H9 (cell line): Measurements from ENCODE around the gene C5orf46. TPM values are rescaled to one million over a fixed set of nuclear protein-coding genes. Genes with fewer than 3 reads are reported as not detected.
A peak's percentile ranks its signal among the peaks of the same experiment; 100 is the strongest.

Experiments
- DNase-seq: peaks from one replicate; pipeline ENCODE4 v3.0.0-alpha.2; 2017
- H2AFZ ChIP-seq: one replicate; pipeline ENCODE4 v1.6.1; 2013; ENCODE audit warnings: mild to moderate bottlenecking, low read length, control low read depth, moderate library complexity
- H2AK5ac ChIP-seq: 2 replicates; pipeline ENCODE4 v1.6.1; 2013; ENCODE audit warnings: low read length, control low read depth, mixed read lengths; ENCODE audit not compliant: insufficient read length
- H2BK120ac ChIP-seq: one replicate; pipeline ENCODE4 v1.6.1; 2013; ENCODE audit warnings: low read depth, mild to moderate bottlenecking, low read length, control low read depth, inconsistent platforms; ENCODE audit not compliant: poor library complexity, severe bottlenecking
- H2BK12ac ChIP-seq: 2 replicates; pipeline ENCODE4 v1.6.1; 2013; ENCODE audit warnings: low read length, control low read depth, mixed read lengths, low read depth; ENCODE audit not compliant: insufficient read length
- H2BK15ac ChIP-seq: 2 replicates; pipeline ENCODE4 v1.6.1; 2013; ENCODE audit warnings: low read depth, low read length, control low read depth
- H2BK20ac ChIP-seq: one replicate; pipeline ENCODE4 v1.6.1; 2013; ENCODE audit warnings: low read depth, mild to moderate bottlenecking, low read length, control low read depth, inconsistent platforms; ENCODE audit not compliant: poor library complexity, severe bottlenecking
- H2BK5ac ChIP-seq: 2 replicates; pipeline ENCODE4 v1.6.1; 2013; ENCODE audit warnings: low read length, control low read depth, mixed read lengths; ENCODE audit not compliant: insufficient read length
- H3K14ac ChIP-seq: 2 replicates; pipeline ENCODE4 v1.6.1; 2013; ENCODE audit warnings: low read length, control low read depth; ENCODE audit not compliant: insufficient read depth
- H3K18ac ChIP-seq: 2 replicates; pipeline ENCODE4 v1.6.1; 2013; ENCODE audit warnings: low read depth, mild to moderate bottlenecking, mixed read lengths, low read length, control low read depth; ENCODE audit not compliant: insufficient read length
- H3K23ac ChIP-seq: 2 replicates; pipeline ENCODE4 v1.6.1; 2013; ENCODE audit warnings: low read length, control low read depth, mixed read lengths, low read depth; ENCODE audit not compliant: insufficient read length
- H3K23me2 ChIP-seq: 2 replicates; pipeline ENCODE4 v1.6.1; 2013; ENCODE audit warnings: low read depth, mild to moderate bottlenecking, mixed read lengths, low read length, control low read depth; ENCODE audit not compliant: insufficient read length, poor library complexity, severe bottlenecking
- H3K27ac ChIP-seq: 2 replicates; pipeline ENCODE4 v1.5.1; 2013; ENCODE audit warnings: low read length, control low read depth, mixed read lengths, low read depth; ENCODE audit not compliant: insufficient read length
- H3K27me3 ChIP-seq: 2 replicates; pipeline ENCODE4 v1.6.1; 2013; ENCODE audit warnings: low read length, control low read depth, inconsistent platforms; ENCODE audit not compliant: insufficient read depth
- H3K4ac ChIP-seq: 2 replicates; pipeline ENCODE4 v1.6.1; 2013; ENCODE audit warnings: low read depth, mild to moderate bottlenecking, control low read depth, inconsistent platforms, low read length, moderate library complexity
- H3K4me1 ChIP-seq: 2 replicates; pipeline ENCODE4 v1.6.1; 2013; ENCODE audit warnings: low read length, control low read depth, inconsistent platforms; ENCODE audit not compliant: insufficient read depth
- H3K4me2 ChIP-seq: 2 replicates; pipeline ENCODE4 v1.6.1; 2013; ENCODE audit warnings: low read length, control low read depth, mixed read lengths; ENCODE audit not compliant: insufficient read length, insufficient read depth
- H3K56ac ChIP-seq: 2 replicates; pipeline ENCODE4 v1.6.1; 2013; ENCODE audit warnings: low read depth, mild to moderate bottlenecking, mixed read lengths, low read length, control low read depth; ENCODE audit not compliant: insufficient read length
- H3K79me1 ChIP-seq: 2 replicates; pipeline ENCODE4 v1.6.1; 2013; ENCODE audit warnings: low read depth, mild to moderate bottlenecking, moderate library complexity, low read length, control low read depth, inconsistent platforms; ENCODE audit not compliant: insufficient read depth, poor library complexity, severe bottlenecking
- H3K79me2 ChIP-seq: 2 replicates; pipeline ENCODE4 v1.6.1; 2013; ENCODE audit warnings: low read length, control low read depth, inconsistent platforms; ENCODE audit not compliant: insufficient read depth
- H3K9ac ChIP-seq: 2 replicates; pipeline ENCODE4 v1.6.1; 2013; ENCODE audit warnings: low read length, control low read depth, mixed read lengths; ENCODE audit not compliant: insufficient read length; ENCODE audit errors: extremely low read depth
- H3K9me3 ChIP-seq: one replicate; pipeline ENCODE4 v1.6.1; 2013; ENCODE audit warnings: low read depth, low read length, inconsistent platforms; ENCODE audit not compliant: control insufficient read depth
- H3T11ph ChIP-seq: one replicate; pipeline ENCODE4 v1.6.1; 2013; ENCODE audit warnings: mild to moderate bottlenecking, low read length, control low read depth, inconsistent platforms
- H4K20me1 ChIP-seq: one replicate; pipeline ENCODE4 v1.6.1; 2013; ENCODE audit not compliant: control insufficient read depth, insufficient read length, insufficient read depth
- H4K5ac ChIP-seq: 2 replicates; pipeline ENCODE4 v1.6.1; 2013; ENCODE audit warnings: low read depth, mild to moderate bottlenecking, mixed read lengths, low read length, control low read depth; ENCODE audit not compliant: insufficient read length
- H4K8ac ChIP-seq: replicated peaks from 2 replicates; pipeline ENCODE4 v1.6.1; 2013; ENCODE audit warnings: low read length, control low read depth, mixed read lengths, low read depth; ENCODE audit not compliant: insufficient read length
- H4K91ac ChIP-seq: 2 replicates; pipeline ENCODE4 v1.6.1; 2013; ENCODE audit warnings: low read depth, mild to moderate bottlenecking, moderate library complexity, mixed read lengths, low read length, control low read depth; ENCODE audit not compliant: insufficient read length
- H3K27ac Mint-ChIP-seq, 3 experiments: 2 replicates in 2 of 3; 3 replicates in 1 of 3; pipeline ENCODE4 v1.8.0; 2020 to 2021; ENCODE audit warnings: mixed read lengths in 3 of 3, mild to moderate bottlenecking in 1 of 3, moderate library complexity in 1 of 3
- H3K27me3 Mint-ChIP-seq: 2 replicates; pipeline ENCODE4 v1.8.0; 2021; ENCODE audit warnings: low read depth, mild to moderate bottlenecking, moderate library complexity, mixed read lengths
- H3K36me3 Mint-ChIP-seq, 3 experiments: 2 replicates in 2 of 3; 3 replicates in 1 of 3; pipeline ENCODE4 v1.8.0; 2020 to 2021; ENCODE audit warnings: low read depth in 3 of 3, mixed read lengths in 3 of 3; ENCODE audit not compliant: insufficient read depth in 1 of 3
- H3K4me1 Mint-ChIP-seq, 2 experiments: 2 replicates each; pipeline ENCODE4 v1.8.0; 2020; ENCODE audit warnings: mixed read lengths in 2 of 2
- H3K4me3 Mint-ChIP-seq, 2 experiments: 2 replicates in 1 of 2; 3 replicates in 1 of 2; pipeline ENCODE4 v1.8.0; 2020 to 2021; ENCODE audit warnings: mild to moderate bottlenecking in 2 of 2, mixed read lengths in 2 of 2, moderate library complexity in 1 of 2
- H3K9me3 Mint-ChIP-seq, 2 experiments: 2 replicates in 1 of 2; 3 replicates in 1 of 2; pipeline ENCODE4 v1.8.0; 2020; ENCODE audit warnings: mild to moderate bottlenecking in 2 of 2, mixed read lengths in 2 of 2, moderate library complexity in 1 of 2
- WGBS: extraction: QIAGEN DNeasy Blood & Tissue Kit; methylation state at CpG from one replicate; pipeline ENCODE4 v1.1.7; 2013; ENCODE audit warnings: missing lambda C conversion rate, low lambda C conversion rate, mixed read lengths; ENCODE audit not compliant: insufficient read length; ENCODE audit errors: extremely low coverage; 5-methylcytosine and 5-hydroxymethylcytosine counted together
- long read RNA-seq: library from polyadenylated mRNA; unstranded; transcript quantifications from one replicate; pipeline ENCODE4 v2.0.0, GENCODE V29; 2020
- total RNA-seq: library from RNA; stranded (reverse); gene quantifications from 2 replicates; pipeline ENCODE4 v1.2.1, GENCODE V29; 2021
- TF ChIP-seq, protein P1 (sequence below): fragments of 200-600 bp; sonication (generic); conservative IDR thresholded peaks from 3 replicates; pipeline ENCODE4 v1.8.0; 2021; ENCODE audit warnings: antibody characterized with exemption, mild to moderate bottlenecking

The C5orf46 gene
- total RNA-seq, result not detected in 2 replicates
- long read RNA-seq, result 0 reads

DNA sequence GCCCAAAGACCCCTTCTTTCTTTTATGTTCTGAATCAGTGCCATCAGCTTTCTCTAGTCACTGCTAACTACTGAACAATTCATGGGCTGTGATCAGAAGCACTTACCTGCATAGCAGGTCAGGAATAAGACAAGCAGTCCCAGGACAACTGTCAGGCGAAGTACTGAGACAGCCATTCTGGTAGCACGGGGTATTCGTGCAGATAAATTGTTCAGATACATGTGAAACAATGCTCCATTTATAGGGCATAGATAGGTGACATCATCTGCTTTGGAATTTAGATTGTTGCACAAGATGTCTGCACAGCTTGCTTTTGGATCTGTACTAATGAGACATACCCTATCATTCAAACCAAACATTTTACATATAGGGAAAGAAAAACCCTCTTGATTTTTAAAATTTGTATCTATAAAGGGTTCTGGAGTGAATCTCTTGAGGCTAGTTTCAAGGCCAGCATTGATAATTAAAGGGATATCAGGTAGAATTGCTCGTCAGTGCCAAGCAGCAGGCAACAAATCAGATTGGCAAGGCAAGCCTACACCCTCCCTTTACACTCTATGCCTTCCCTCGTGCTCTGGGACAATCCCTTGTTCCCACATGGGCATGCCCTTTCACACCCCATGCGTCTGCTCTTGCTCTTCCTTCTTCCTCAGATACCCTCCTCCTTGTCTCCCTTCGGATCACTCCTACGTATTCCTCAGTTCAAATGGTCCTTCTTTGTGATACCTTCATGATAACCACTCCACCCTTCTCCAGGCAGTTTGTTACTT is at the start of gene C5orf46:
Gene C5orf46, minus strand, starts transcription at position 213 of the 770 bp plus-strand sequence. Its CDS starts 37 bp downstream, at position 176.
- no peak within 1 kb of the TSS for H2BK120ac ChIP-seq
- H4K91ac ChIP-seq, result no peak within 1 kb of the TSS
- H2AFZ ChIP-seq, result peak within 1 kb of the TSS; percentile 18

More for the DNA sequence above, at the start of gene C5orf46:
- Mint-ChIP-seq H3K27ac (no peak within 1 kb of the TSS), H3K4me1 (peaks cover 8% of the 10 kb centered on the region in 2 experiments), H3K4me3 (no peak within 1 kb of the TSS), H3K27me3 (no peaks in the 10 kb centered on the region), H3K36me3 (no peaks in the 10 kb centered on the region), H3K9me3 (no peaks in the 10 kb centered on the region)
- Histone ChIP-seq H4K5ac (no peak within 1 kb of the TSS), H3K4ac (no peak within 1 kb of the TSS), H3K4me1 (no peaks in the 10 kb centered on the region), H3T11ph (no peak within 1 kb of the TSS), H2BK5ac (no peak within 1 kb of the TSS), H3K9me3 (no peaks in the 10 kb centered on the region), H3K79me1 (no peaks in the 10 kb centered on the region), H3K56ac (no peak within 1 kb of the TSS), H4K20me1 (peaks cover 6% of the 10 kb centered on the region), H2BK15ac (no peak within 1 kb of the TSS), H3K23ac (peak within 1 kb of the TSS; percentile 70), H3K9ac (no peak within 1 kb of the TSS), H2AK5ac (no peak within 1 kb of the TSS), H3K79me2 (no peaks in the 10 kb centered on the region), H3K27me3 (no peaks in the 10 kb centered on the region), H2BK20ac (no peak within 1 kb of the TSS), H4K8ac (peak within 1 kb of the TSS; percentile 81), H2BK12ac (no peak within 1 kb of the TSS), H3K4me2 (no peak within 1 kb of the TSS), H3K23me2 (no peaks in the 10 kb centered on the region), H3K14ac (no peak within 1 kb of the TSS), H3K18ac (no peak within 1 kb of the TSS), H3K27ac (no peak within 1 kb of the TSS)
- no CpG with 5 or more reads among the region's 8 CpGs for WGBS
- TF ChIP-seq, protein P1, sequence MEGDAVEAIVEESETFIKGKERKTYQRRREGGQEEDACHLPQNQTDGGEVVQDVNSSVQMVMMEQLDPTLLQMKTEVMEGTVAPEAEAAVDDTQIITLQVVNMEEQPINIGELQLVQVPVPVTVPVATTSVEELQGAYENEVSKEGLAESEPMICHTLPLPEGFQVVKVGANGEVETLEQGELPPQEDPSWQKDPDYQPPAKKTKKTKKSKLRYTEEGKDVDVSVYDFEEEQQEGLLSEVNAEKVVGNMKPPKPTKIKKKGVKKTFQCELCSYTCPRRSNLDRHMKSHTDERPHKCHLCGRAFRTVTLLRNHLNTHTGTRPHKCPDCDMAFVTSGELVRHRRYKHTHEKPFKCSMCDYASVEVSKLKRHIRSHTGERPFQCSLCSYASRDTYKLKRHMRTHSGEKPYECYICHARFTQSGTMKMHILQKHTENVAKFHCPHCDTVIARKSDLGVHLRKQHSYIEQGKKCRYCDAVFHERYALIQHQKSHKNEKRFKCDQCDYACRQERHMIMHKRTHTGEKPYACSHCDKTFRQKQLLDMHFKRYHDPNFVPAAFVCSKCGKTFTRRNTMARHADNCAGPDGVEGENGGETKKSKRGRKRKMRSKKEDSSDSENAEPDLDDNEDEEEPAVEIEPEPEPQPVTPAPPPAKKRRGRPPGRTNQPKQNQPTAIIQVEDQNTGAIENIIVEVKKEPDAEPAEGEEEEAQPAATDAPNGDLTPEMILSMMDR, result no peak
- DNase-seq, result no peak
